ENCODE results near the gene FHAD1.
"Not testable (repeated sequence)": the region's sequence is repeated elsewhere in the genome, so short reads cannot be mapped to it uniquely, and the experiment has no call there.

Gene FHAD1

DNA sequence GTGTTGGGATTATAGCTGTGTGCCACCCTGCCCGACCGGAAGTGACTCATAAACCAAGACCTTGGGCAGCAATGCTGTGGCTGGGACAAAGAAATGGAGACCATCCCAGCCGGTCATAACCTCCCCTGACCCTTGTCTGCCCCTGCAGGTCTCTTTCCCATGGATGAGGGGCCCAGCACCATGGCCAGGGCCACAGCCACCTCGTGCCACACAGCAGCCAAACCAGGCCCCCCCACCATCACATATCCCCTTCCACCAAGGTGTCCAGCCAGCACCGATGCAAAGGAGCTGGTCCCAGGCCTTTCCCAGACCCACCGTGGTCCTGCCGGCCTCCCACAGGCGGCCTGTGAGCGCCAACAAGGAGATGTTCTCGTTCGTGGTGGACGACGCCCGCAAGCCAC, 42.2 kb downstream of the FHAD1 start:
- TF ChIP-seq, protein P1, sequence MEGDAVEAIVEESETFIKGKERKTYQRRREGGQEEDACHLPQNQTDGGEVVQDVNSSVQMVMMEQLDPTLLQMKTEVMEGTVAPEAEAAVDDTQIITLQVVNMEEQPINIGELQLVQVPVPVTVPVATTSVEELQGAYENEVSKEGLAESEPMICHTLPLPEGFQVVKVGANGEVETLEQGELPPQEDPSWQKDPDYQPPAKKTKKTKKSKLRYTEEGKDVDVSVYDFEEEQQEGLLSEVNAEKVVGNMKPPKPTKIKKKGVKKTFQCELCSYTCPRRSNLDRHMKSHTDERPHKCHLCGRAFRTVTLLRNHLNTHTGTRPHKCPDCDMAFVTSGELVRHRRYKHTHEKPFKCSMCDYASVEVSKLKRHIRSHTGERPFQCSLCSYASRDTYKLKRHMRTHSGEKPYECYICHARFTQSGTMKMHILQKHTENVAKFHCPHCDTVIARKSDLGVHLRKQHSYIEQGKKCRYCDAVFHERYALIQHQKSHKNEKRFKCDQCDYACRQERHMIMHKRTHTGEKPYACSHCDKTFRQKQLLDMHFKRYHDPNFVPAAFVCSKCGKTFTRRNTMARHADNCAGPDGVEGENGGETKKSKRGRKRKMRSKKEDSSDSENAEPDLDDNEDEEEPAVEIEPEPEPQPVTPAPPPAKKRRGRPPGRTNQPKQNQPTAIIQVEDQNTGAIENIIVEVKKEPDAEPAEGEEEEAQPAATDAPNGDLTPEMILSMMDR (IDR thresholded peaks at IDR 0.05; ENCODE audit: control insufficient read depth, extremely low read depth, insufficient read depth): no peak
- H3K4me3 ChIP-seq (ENCODE audit: low read depth, low read length): no peak overlapping the region
- DNase-seq (ENCODE audit: low read depth): no peak

DNA sequence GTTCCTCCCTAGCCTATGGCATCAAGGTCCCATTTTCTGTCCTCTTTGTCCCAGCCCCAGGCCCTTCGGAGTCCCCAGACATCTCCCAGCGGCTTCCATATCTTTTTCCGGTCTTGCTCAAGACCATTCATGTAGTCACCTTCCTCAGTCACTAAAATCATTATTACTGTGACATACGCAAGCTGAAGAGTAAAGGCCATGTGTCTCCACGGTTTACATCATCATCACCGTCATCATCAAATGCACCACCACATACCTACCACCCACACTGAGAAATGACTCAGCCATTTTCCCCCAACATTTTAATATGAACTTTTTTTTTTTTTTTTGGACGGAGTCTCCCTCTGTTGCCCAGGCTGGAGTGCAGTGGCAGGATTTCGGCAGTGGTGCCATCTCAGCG, 43.4 kb downstream of the FHAD1 start:
- TF ChIP-seq, protein P1 (IDR thresholded peaks at IDR 0.05; ENCODE audit: control insufficient read depth, extremely low read depth, insufficient read depth): no peak
- DNase-seq (ENCODE audit: low read depth): no peak
- no peak overlapping the region for H3K4me3 ChIP-seq (ENCODE audit: low read depth, low read length)

DNA sequence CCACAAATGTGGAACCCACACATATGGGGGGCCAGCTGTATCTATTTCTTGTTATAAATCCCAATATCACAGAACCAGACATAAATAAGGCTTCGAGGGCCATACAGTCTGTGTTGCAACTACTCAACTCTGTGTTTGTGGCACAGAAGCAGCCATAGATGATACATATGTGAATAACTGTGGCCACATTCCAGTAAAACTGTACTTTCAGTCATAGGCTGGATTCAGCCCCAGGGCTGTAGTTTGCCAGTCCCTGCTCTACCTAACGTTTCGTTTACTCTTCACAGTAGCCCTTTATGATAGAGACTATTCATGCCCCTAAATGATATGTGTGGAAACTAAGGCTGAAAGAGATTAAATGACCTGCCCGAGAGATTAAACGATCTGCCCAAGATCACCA, 48.7 kb downstream of the FHAD1 start:
- no peak for DNase-seq (ENCODE audit: low read depth)
- H3K4me3 ChIP-seq (ENCODE audit: low read depth, low read length): no peak overlapping the region
- TF ChIP-seq, protein P1 (IDR thresholded peaks at IDR 0.05; ENCODE audit: control insufficient read depth, extremely low read depth, insufficient read depth): no peak

DNA sequence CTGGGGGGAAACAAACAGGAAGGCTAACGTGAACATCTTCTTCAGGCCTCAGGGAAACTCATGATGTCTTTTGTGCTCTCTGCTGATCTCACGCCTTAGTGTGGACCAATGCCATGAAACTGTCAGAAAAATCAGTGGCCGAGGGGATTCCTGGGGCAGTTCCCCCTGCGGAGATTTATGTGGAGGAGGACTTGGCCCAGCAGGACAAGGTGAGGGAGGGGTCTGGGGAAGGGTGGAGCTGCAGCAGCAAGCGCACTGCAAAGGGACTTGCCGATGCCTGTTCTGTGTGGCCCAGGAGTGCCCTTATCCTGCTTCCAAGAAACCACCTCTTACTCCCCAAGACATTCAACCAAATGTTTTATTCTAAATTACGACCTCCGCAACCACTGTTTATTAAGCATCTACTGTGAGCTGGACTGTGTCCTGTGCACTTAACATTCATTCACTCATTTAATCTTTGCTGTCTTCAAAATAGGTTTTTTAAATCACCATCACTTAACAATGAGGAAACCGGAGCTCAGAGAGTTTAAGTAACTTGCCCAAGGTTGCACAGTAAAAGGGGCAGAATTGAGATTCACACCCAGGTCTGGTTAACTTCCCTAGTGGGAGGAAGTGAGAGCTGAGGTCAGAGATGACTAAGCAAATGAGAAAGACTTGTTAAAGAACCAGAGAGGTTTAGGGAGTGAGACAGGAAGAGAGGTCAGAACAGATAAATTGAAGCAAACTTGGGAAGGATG, 49.7 kb downstream of the FHAD1 start:
- no peak for DNase-seq (ENCODE audit: low read depth)
- TF ChIP-seq, protein P1 (IDR thresholded peaks at IDR 0.05; ENCODE audit: control insufficient read depth, extremely low read depth, insufficient read depth): no peak
- H3K4me3 ChIP-seq (ENCODE audit: low read depth, low read length): no peak overlapping the region

DNA sequence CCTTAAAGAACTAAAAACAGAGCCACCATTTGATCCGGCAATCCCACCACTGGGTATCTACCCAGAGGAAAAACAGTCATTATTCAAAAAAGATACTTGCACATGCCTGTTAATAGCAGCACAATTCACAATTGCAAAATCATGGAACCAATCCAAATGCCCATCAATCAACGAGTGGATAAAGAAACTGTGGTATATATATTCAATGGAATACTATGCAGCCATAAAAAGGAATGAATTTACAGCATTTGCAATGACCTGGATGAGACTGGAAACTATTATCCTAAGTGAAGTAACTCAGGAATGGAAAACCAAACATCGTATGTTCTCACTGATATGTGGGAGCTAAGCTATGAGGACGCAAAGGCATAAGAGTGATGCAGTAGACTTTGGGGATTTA, 51.0 kb downstream of the FHAD1 start:
- H3K4me3 ChIP-seq (ENCODE audit: low read depth, low read length); DNase-seq (ENCODE audit: low read depth): not testable (repeated sequence)

DNA sequence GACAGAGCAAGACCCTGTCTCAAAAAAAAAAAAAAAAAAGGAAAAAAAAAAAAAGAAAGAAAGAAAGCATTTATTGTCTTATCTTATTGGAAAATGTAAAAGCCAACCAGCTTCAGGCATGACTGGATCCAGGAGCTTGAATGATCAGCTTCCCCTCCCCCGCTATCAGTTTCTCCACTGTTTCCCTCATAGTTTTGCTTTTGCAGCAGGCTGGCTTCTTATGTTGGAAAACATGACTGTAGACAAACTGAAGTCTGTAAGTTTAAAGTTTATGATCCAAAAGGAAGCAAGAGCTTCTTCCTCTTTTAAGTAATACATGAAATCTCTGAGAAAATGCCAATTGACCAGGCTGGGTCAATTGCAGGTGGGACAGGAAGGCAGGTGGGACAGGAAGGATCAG, 52.2 kb downstream of the FHAD1 start:
- DNase-seq (ENCODE audit: low read depth): no peak
- TF ChIP-seq, protein P1 (IDR thresholded peaks at IDR 0.05; ENCODE audit: control insufficient read depth, extremely low read depth, insufficient read depth): no peak
- H3K4me3 ChIP-seq (ENCODE audit: low read depth, low read length): no peak overlapping the region

DNA sequence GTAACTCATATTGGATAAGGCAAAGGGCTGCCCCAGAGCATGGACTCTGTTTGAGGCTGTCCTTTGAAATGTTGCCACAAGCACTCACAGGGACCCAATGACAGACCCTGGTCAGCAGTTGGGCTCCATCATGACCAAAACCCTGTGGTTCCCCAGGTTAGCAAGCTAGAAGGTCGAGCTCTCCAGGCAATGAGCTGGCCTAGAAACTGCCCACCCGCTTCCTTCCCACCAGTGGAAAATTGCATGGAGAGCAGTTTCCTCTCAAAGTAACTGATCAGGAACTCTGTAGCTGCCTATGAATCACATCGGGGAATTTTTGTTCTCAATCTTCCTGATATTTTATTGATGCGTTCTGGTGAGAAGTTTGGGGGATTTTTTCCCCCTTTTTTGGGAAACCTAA, 52.8 kb downstream of the FHAD1 start:
- DNase-seq (ENCODE audit: low read depth): no peak
- no peak overlapping the region for H3K4me3 ChIP-seq (ENCODE audit: low read depth, low read length)
- TF ChIP-seq, protein P1 (IDR thresholded peaks at IDR 0.05; ENCODE audit: control insufficient read depth, extremely low read depth, insufficient read depth): no peak
